ENCODE results near the gene SYNDIG1.

SYNDIG1 gene

DNA sequence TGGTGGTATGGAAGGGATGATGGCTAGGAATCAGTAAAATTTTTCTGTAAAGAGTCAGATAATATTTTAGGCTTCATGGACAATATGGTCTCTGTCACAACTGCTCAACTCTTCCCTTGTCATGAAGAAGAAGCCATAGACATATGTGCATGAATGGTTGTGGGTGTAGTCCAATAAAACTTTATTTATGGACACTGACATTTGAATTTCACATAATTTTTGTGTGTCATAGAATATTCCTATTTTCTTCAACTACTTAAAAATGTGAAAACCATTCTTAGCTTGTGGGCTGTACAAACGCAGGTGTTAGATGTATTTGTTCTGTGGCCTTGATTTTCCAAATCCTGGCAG lies 59.9 kb downstream of the SYNDIG1 start:
- no peak for DNase-seq

DNA sequence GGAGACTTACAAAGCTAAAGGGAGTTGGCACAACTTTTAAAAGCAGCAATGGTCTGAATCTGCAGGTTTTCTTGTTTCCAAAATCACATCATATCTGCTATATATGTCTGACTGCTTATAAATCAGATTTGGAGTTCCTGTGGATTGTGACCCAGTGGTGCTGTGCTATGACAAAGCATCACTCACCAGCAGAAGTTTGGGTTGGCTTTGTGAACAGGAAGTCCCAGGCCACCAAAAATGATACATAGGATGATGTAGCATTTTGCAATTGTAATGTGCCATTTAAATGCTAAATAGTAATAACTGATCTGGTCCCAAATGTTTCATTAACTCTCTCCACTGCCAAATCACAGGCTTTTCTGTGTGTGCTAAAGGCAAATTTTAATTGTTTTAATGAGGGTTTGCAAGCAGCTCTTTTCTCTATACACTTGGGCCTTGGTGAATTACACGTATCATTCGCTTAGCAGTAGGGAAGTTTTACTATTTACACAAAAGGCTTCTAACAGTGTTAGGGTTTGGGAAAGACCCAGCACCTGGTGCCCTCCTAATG lies 60.8 kb downstream of the SYNDIG1 start:
- no peak for DNase-seq

DNA sequence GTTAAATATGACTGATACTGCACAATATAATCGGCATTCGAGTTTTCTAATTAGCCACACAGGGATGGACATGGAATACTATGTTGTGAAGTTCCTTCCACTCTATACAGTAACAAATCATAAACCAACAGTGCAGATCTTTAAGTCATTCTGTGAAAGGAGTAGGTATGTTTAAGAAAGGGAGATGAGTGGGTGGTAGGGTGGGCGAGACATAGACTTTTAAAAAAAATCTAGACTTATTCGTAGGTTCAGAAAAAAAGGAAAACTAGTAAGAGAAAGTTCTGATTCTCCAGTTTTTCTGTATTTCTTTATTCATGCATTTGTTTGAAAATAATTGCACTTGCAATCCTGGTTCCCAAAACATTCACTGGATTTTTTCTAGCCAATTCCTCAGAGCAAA lies 61.8 kb downstream of the SYNDIG1 start:
- DNase-seq = no peak

DNA sequence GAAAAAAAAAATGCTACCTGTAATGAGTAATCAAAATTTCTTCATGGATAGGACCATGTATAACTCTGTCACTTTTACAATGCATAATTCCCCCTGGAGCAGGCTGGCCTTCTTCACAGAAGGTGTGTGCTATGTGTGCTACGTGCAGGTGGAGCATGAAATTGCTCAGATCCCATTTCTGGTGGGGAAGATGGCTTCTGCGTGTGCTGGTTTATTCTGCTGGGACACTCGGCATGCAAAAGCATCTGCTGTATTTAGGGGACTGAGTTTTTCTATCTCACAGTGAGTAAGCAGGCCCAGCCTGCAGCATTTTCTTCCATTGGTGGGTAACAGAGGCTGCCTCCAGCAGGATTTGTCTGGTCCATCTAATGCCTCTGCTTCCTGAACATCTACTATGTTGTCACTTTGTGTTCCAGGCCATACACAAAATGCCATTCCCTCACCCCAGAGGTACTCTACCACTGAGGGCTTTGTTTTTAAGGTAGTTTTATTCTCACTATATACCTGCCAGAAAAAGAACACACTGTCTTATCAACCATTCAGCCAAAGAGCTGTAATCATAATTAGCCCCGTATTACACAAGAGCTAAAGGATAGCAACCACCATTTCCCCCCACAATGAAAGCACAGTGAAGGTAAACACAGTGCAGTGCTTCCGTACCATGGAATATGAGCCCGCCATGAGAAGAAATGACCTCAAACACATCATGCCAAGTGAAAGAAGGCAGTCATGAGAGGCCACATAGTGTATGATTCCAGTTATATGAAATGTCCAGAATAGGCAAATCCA lies 62.4 kb downstream of the SYNDIG1 start:
- DNase-seq = no peak

DNA sequence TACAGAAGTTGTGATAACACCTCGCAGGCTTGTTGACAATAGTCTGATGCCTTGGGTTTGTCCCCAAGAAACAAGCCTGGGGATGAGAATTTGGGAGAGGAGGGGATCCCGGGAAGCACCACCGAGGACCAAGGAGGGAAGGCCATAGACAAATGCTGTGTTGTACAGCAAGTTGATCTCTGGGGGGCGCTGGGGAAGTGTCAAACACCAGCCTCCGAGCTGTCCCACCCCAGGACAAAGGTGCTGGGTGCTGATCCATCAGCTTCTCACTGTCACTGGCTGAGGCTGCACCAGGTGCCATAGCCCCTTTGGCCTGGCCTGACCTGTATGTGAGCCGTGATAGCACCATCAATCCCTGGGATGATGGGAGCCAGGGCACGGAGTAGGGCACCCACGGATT lies 64.0 kb downstream of the SYNDIG1 start:
- no peak for DNase-seq

DNA sequence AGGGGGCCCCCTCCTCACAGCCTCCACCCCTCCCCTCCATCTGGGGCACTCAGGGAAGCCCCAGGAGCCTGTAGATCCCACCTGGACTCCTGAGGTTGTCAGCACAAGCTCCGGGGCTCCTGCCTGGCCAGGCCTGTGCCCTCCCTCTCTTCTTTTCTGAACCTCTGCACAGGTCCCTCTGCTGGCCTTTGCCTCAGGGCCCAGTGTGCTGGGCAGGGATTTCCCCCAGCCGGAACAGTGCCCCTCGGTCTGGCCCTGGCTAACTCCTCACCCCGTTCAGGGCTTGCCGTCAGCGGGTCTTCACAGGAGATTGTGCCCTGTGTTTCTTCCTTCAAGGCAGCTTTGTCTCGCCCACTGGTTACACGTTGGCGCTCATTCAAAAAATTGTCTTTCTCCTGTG lies 64.9 kb downstream of the SYNDIG1 start:
- no peak for DNase-seq

DNA sequence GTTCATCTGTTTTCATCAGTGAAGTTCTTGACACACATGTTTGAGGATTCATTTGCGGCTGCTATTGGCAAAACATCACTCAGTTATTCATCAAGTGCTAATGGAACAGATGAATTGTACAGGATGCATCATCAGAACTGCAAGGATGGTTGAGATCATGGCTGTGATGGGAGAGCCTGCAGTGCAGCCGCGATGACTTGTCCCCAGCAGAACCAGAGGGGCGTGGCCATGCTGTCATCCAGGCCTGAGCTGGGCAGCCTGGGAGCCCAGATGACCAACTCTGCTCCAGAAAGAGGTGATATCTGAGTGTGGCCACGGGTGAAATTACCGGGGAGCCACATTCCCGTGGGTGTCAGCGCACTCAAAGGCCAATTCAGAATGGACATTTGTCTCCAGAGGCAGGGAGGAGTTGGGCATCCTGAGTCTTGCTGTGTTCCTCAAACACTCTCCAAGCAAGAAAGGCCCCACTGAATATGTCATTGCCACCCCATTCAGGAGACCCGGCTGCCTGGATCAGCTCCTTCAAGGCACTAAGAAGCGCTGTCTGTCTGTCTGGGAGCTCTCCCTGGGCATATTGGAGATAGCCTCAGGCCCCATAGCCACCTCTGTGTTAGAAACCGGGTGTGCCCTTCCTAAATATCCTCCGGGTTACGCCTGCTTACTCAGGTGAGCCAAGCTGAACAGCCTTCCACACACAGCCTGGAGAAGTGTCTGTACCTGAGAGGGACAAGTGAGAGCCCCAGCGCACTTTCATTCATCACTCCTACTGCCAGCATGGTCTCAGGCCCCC lies 66.7 kb downstream of the SYNDIG1 start:
- no peak for DNase-seq

DNA sequence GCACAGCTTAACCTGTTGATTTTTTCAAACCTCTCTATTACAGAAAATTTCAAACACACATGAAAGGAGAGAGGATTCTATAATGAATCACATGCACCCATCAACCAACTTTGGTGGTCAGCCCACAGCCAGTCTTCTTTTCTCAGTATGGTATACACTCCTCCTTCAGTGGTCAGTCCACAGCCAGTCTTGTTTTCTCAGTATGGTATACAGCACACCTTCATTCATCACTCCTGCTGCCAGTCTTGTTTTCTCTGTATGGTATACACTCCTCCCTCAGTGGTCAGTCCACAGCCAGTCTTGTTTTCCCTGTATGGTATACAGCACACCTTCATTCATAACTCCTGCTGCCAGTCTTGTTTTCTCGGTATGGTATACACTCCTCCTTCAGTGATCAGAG lies 67.8 kb downstream of the SYNDIG1 start:
- no peak for DNase-seq

DNA sequence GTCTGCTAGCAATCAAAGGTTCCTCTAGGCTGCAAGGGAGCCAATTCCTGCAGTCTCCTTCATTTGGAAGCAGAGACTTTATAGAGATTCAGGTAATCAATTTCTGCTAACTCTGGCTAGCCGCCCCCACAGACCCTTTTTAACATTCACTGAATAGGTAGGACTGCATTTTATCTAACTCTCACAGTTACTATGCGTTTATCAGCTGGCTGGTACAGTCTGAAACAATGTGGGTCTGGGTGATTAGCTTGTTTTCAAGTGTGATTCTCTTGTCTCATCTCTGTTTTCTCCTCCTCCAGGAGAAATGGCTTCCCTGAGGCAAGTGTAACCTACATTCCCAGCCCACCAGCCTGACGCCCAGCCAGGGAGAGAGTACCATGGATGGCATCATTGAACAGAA lies 73.3 kb downstream of the SYNDIG1 start:
- no peak for DNase-seq

DNA sequence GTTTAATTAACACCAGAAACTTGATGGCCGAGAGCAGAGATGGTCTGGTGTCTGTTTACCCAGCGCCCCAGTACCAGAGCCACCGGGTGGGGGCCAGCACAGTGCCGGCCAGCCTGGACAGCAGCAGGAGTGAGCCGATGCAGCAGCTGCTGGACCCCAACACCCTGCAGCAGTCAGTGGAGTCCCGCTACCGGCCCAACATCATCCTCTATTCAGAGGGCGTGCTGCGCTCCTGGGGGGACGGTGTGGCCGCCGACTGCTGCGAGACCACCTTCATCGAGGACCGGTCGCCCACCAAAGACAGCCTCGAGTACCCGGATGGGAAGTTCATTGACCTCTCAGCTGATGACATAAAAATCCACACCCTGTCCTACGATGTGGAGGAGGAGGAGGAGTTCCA lies 73.7 kb downstream of the SYNDIG1 start:
- DNase-seq = no peak

DNA sequence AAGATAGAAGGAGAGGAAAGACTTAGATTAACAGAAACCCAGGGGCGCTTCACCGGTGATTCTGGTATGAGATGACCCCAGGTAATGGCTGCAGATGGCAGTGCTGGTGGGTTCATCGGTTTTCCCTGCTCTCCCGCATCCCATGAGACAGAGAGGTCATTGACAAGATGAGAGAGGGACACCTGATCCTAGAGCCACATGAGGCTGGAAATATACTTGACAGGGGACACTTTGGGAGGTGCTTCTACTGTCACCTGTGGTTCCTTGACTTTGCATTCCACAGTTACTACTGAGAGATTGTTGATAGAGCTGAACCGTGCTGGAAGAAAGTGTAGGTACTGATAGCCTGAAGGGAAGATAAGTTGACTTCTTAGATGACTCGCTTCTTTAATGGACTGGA lies 74.3 kb downstream of the SYNDIG1 start:
- DNase-seq = no peak

DNA sequence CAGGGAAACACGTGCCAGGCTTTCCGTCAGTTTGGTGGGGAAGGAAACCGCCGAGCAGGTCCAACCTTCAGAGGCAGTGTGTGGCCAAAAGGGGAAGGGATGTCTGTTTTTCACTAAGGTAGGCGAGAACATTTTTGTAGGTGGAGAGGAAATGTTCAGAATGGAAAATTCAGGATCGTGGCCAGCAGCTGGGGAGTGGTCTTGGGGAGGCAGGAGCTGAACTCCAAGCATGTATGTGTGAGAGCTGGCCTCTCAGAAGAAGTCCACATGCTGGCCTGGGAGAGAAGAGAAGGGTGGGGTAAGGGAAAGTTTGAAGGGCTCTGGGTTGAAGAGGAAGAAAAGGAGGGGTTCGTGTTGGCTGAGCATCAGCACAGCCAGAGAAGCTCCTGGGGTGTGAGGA lies 74.9 kb downstream of the SYNDIG1 start:
- no peak for DNase-seq

DNA sequence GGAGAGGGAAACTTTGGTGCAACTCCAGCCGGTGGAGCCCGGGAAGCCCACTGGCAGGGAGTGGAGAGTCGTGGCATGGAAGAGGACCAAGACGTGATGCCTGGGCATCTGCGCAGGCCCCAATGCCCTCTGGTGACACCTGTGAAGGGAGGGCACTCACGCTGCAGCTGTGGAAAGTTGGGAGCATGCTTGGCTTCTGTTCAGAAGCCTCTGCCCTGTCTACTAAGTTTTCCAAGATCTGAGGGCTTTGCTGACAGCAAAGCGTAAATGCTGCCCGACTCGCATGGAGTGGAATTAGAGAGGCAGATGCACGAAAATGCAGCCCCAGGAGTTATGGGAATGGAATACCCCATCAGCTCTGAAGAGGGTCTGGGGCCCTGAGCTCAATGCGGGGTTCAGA lies 75.7 kb downstream of the SYNDIG1 start:
- no peak for DNase-seq

DNA sequence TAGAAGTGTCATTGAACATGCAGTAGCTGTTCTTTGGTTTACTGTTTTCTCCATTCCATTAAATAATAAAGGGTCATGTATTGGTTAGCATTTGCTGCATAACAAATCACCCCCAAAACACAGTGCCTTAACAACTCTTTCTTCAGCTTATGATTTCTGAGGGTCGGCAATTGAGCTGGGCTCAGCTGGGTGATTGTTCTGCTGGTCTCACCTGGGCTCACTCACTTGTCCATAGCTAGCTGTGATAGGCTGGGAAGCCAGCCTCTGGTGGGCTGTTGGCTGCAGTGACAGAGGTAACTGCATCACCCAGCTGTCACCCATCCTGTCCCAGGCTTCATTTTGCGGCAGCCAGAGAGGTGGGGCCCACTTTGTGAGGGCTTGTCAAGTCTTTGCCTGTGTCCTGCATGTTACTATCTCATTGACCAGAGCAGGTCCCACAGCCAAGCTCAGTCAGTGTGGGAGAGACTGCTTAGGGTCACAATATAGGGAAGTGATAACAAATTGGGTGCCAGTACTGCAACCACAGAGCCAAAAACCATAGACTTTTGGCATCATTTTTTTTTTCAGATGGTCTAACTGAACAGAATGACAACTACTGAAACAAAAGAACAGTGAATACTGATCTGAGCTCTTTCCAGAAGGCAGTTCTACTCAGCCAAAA lies 76.9 kb downstream of the SYNDIG1 start:
- no peak for DNase-seq

DNA sequence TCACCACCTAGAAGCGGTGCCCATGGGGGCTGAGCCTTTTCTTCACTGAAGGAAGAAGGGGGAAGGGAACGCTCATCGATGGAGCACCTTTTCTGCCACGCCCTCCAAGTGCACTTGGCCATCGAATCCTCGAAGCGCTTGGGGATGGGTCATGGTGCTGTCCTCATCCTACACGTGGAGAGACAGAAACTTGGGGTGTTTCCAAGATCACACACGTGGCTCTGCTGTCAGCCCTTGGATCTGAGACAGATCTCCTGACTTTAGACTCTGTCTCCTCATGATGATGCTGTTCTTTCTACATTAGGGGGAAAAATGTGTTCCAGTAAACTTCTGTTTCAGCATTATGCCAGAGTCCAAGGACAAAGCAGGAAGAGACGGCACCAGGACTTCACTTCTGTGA lies 78.5 kb downstream of the SYNDIG1 start:
- DNase-seq = no peak

DNA sequence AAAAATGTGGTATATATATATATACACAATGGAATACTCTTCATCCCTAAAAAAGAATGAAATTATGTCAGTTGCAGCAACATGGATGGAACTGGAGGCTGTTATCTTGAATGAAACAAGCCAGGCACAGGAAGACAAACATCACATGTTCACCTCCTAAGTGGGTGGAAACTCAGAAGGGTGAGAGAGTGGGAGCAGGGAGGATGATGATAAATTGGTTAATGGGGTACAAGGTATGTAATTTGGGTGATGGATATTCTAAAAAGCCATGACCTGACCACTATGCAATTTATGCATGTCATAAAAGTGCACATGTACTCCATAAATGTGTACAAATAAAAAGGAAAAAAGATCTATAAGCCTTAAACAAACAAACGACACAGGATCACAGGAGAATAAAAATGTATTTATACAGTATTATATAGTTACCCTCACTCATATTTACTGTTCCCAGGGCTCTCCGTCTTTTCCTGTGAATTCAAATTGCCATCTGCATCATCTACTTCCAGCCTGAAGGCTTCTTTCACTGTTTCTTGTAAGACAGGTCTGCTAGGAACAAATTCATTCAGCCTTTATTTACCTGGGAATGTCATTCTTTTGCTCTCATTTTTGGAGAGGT lies 89.8 kb downstream of the SYNDIG1 start:
- DNase-seq = no peak

DNA sequence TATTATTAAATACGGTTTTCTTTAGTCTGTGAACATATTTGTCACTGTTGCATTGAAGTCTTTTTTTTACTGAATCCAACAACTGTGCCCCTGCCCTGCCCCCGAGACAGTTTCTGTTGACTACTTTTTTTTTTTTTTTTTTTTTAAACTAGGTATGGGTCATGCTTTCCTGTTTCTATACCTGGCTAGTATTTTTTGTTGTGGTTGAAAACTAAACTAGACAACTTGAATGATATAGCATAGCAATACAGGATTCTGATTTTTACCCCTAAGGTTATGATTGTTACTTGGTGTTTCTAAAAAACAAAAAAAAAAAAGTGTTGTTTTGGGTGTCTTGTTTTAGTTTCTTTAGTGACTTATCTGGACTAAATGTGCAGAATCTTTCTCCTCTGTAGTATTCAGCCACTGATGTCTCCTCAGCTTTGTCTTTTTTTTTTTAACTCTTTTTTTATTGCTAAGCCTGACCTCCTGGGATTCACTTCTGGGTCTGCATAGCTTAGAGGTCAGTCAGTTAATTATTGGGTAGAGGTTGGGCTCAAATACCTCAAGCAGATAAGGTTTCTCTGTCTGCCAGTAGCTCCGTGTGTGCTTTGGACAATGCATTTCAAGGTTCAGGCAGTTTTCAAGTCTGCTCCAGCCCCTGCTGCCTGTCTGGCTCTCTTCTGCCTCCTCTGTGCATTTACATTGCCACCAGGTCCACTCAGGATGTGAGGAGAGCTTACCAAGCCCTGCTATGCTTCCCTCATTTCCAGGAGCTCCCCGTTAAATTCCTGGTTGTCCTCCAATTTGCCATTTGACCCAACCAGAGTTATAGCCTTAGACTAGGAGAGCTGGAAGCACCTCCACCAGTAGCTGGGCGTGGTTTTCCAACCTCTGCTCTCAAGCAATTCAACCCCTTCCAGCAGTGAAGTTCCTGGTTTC lies 91.4 kb downstream of the SYNDIG1 start:
- no peak for DNase-seq

DNA sequence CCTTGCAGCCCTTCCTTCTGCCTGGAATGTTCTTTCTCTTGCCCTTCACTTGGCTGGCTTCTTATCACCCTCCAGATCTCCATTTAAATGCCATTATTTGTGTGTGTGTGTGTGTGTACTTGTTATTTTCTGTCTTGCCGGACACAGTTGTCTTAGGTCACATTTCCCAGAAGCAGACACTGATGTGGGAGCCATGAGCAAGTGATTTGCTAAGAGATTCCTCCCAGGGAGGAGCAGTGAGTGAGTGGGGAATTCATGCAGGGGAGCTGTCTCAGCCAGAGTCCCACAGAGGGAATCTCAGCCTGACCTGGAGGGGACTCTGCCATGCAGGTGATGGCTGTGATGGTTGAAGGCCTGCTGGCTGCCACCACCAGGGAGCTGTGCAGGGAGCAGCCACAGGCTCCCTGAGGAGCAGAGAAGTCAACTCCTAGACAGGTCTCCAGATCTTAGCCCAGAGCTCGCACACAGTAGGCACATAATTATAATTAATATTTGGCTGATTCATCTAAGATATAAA lies 96.5 kb downstream of the SYNDIG1 start:
- DNase-seq = no peak

DNA sequence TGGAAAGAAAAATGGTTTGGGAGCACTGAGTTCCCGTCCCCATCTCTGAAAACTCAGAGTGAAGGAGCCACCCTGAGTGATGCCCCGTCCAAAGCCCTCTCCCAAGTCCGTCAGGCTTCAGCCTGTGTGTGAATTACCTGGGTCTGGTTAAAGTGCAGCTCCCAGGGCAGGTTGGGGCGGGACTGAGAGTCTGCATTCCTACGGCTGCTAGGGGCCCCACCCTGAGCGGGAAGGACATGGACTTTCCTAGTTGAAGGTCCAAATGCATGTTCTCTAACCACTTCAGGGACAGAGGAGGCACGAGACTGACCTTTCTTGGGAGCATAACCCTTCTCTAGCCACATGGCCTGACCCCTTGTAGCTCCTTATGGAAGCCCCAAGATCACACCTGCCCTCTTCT lies 97.2 kb downstream of the SYNDIG1 start:
- DNase-seq = no peak

DNA sequence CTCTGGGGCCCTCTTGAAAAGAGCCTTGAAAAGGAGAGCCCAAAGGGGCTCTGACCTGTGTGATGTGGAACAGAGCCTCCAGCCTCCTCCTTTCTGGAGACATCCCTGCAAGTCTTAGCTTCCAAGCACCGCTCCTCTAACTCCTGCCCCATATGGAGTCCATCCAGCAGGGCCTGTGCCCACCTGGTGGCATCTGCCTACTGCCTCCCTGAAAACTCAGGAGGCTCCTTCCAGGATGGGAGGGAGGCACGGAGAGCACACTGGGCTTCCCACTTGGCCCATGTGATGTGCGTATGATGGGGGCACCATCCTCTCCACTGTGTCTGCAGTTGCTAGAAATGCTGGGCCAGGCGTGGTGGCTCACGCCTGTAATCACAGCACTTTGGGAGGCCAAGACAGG lies 98.1 kb downstream of the SYNDIG1 start:
- DNase-seq = no peak

DNA sequence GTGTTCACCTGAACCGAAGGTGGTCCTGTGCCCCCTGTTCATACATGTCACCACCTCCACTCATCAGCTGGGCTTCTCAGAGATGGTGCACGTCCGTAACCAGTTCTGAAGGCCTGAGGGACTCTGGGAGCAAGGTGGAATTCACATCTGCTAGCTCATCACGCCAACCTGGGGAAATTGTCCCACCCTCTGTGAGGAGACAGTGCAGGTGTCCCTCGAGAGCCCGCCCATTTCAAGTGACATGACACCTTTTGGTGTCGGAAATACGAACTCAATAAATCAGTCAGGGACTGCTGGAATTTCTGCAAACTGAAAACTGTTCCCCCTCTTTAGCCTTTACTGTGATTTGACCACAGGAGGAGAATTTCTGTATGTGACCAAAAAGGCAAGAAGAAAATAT lies 99.4 kb downstream of the SYNDIG1 start:
- DNase-seq = no peak

DNA sequence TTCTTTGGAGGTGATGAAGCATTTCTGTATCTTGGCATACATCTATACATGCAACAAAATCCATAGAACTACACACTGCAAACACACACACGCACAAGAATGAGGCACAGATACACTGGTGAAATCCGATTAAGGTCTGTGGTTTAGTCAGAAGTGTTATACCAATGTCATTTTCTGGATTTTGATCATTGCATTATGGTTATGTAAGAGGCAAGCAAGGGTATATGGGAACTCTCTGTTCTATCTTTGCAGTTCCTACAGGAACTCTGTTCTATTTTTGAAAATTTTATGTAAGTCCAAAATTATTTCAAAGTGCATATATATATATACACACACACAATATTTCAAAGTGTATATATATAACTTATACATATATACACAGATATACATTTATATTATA lies 101.7 kb downstream of the SYNDIG1 start:
- DNase-seq = no peak
